ENCODE data around the gene MCOLN3. TPM values are rescaled to one million over a fixed set of nuclear protein-coding genes. Genes with fewer than 3 reads are reported as not detected.

Gene MCOLN3
- total RNA-seq, 1 donor from 2014 or later: 0.47 TPM

- Histone ChIP-seq H3K36me3 (no peaks in the 10 kb centered on the region), H3K9me3 (ENCODE audit: low read depth) (no peaks in the 10 kb centered on the region), H3K27me3 (no peaks in the 10 kb centered on the region), H2AFZ (replicated peaks) (no peak overlapping the region), H3K4me3 (no peak overlapping the region), H3K79me2 (ENCODE audit: low read depth) (no peaks in the 10 kb centered on the region), H3K9ac (no peak overlapping the region), H3K27ac (no peak overlapping the region), H3K4me1 (no peaks in the 10 kb centered on the region), H3F3A (ENCODE audit: low read depth) (no peaks in the 10 kb centered on the region), H4K20me1 (ENCODE audit: low read depth) (no peaks in the 10 kb centered on the region), H3K4me2 (no peak overlapping the region)
- Mint-ChIP-seq H3K27me3 (ENCODE audit: insufficient read depth, low read depth) (no peaks in the 10 kb centered on the region), H3K4me3 (no peak overlapping the region), H3K27ac (no peak overlapping the region), H3K9me3 (no peaks in the 10 kb centered on the region), H3K36me3 (no peaks in the 10 kb centered on the region), H3K4me1 (no peaks in the 10 kb centered on the region)
- no peak for TF ChIP-seq EZH2phosphoT487 (IDR thresholded peaks at IDR 0.05)
- TF ChIP-seq EZH2 (IDR thresholded peaks at IDR 0.05): no peak
- TF ChIP-seq, protein P1, sequence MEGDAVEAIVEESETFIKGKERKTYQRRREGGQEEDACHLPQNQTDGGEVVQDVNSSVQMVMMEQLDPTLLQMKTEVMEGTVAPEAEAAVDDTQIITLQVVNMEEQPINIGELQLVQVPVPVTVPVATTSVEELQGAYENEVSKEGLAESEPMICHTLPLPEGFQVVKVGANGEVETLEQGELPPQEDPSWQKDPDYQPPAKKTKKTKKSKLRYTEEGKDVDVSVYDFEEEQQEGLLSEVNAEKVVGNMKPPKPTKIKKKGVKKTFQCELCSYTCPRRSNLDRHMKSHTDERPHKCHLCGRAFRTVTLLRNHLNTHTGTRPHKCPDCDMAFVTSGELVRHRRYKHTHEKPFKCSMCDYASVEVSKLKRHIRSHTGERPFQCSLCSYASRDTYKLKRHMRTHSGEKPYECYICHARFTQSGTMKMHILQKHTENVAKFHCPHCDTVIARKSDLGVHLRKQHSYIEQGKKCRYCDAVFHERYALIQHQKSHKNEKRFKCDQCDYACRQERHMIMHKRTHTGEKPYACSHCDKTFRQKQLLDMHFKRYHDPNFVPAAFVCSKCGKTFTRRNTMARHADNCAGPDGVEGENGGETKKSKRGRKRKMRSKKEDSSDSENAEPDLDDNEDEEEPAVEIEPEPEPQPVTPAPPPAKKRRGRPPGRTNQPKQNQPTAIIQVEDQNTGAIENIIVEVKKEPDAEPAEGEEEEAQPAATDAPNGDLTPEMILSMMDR (IDR thresholded peaks at IDR 0.05): no peak
- DNase-seq (ENCODE audit: low spot score): no peak
Observed at GRCh38 chr1:85030536-85030935, 17.8 kb downstream of the MCOLN3 start.

GRCh38 chr1:85028151-85028550 lies 20.1 kb downstream of the MCOLN3 start:
- Histone ChIP-seq H3K36me3 (no peaks in the 10 kb centered on the region), H3K4me2 (no peak overlapping the region), H3K79me2 (ENCODE audit: low read depth) (no peaks in the 10 kb centered on the region), H3F3A (ENCODE audit: low read depth) (no peaks in the 10 kb centered on the region), H3K4me1 (no peaks in the 10 kb centered on the region), H4K20me1 (ENCODE audit: low read depth) (no peaks in the 10 kb centered on the region), H3K27ac (no peak overlapping the region), H3K27me3 (no peaks in the 10 kb centered on the region), H3K9me3 (ENCODE audit: low read depth) (no peaks in the 10 kb centered on the region), H2AFZ (replicated peaks) (no peak overlapping the region), H3K9ac (no peak overlapping the region), H3K4me3 (no peak overlapping the region)
- TF ChIP-seq, protein P1 (IDR thresholded peaks at IDR 0.05): no peak
- Mint-ChIP-seq H3K4me3 (no peak overlapping the region), H3K9me3 (no peaks in the 10 kb centered on the region), H3K27me3 (ENCODE audit: insufficient read depth, low read depth) (no peaks in the 10 kb centered on the region), H3K27ac (no peak overlapping the region), H3K4me1 (no peaks in the 10 kb centered on the region), H3K36me3 (no peaks in the 10 kb centered on the region)
- DNase-seq (ENCODE audit: low spot score): no peak

- Mint-ChIP-seq H3K9me3 (no peaks in the 10 kb centered on the region), H3K4me1 (no peaks in the 10 kb centered on the region), H3K4me3 (no peak overlapping the region), H3K27me3 (ENCODE audit: insufficient read depth, low read depth) (no peaks in the 10 kb centered on the region), H3K36me3 (no peaks in the 10 kb centered on the region), H3K27ac (no peak overlapping the region)
- no peak overlapping the region for H3K4me2 ChIP-seq
- H4K20me1 ChIP-seq (ENCODE audit: low read depth): no peaks in the 10 kb centered on the region
- H2AFZ ChIP-seq (replicated peaks): peak overlapping the region; percentile 58
- DNase-seq (ENCODE audit: low spot score): peak; percentile 26
- TF ChIP-seq, protein P1 (IDR thresholded peaks at IDR 0.05): peak; percentile 27
- no peak for TF ChIP-seq EZH2phosphoT487 (IDR thresholded peaks at IDR 0.05)
- H3K9me3 ChIP-seq (ENCODE audit: low read depth): no peaks in the 10 kb centered on the region
- no peak overlapping the region for H3K9ac ChIP-seq
- H3K79me2 ChIP-seq (ENCODE audit: low read depth): no peaks in the 10 kb centered on the region
- H3K4me1 ChIP-seq: no peaks in the 10 kb centered on the region
- no peaks in the 10 kb centered on the region for H3K36me3 ChIP-seq
- H3K27ac ChIP-seq: no peak overlapping the region
- H3K27me3 ChIP-seq: no peaks in the 10 kb centered on the region
- no peaks in the 10 kb centered on the region for H3F3A ChIP-seq (ENCODE audit: low read depth)
- no peak overlapping the region for H3K4me3 ChIP-seq
Observed at GRCh38 chr1:85027242-85027983, 20.9 kb downstream of the MCOLN3 start.

Data from neural progenitor cell (in vitro differentiated cells).